Spleen (tissue), 7 donors: Measurements from ENCODE around the gene DHH.

Experiments used
- CTCF ChIP-seq, 11 experiments: fragments of 200-600 bp in 7 of 11; fragments of 450-650 bp in 4 of 11; sonication (generic) in 4 of 11; IDR thresholded peaks in 8 of 11; conservative IDR thresholded peaks in 3 of 11; 1 replicate in 7 of 11; 2 replicates in 4 of 11; pipeline versions ENCODE4 v1.4.0 to v1.8.0; 2016 to 2021; ENCODE audit warnings: antibody characterized with exemption in 11 of 11, inconsistent platforms in 4 of 11, mild to moderate bottlenecking in 1 of 11
- POLR2AphosphoS5 ChIP-seq, 3 donors: sonication (generic); formaldehyde crosslinking; IDR thresholded peaks; one replicate each; pipeline ENCODE4 v1.5.1; 2017; ENCODE audit warnings: antibody characterized with exemption in 3 of 3
- donor health status: DM: no; HTN: no; CAD: no; lungs with moderate emphysema.
- donor health status: DM: no; HTN: no; CAD: no.
- donor health status: DM: no; HTN: no; CAD: no.

- TF ChIP-seq CTCF (IDR thresholded peaks at IDR 0.05 in 8 of 11, conservative IDR thresholded peaks at IDR 0.05 in 3 of 11), result peak; percentile 66 to 95 (median 90)
- TF ChIP-seq POLR2AphosphoS5 (IDR thresholded peaks at IDR 0.05), result peak; percentile 25 to 51 (median 45)
Observed at GRCh38 chr12:49088150-49088931, 6.3 kb downstream of the DHH start.
